Measurements from ENCODE around the gene URI1. TPM values are rescaled to one million over a fixed set of nuclear protein-coding genes. Genes with fewer than 3 reads are reported as not detected.

URI1 gene
- total and polyA plus RNA-seq, 7 donors = 20.8 to 69.2 (median 54.6) TPM

DNA sequence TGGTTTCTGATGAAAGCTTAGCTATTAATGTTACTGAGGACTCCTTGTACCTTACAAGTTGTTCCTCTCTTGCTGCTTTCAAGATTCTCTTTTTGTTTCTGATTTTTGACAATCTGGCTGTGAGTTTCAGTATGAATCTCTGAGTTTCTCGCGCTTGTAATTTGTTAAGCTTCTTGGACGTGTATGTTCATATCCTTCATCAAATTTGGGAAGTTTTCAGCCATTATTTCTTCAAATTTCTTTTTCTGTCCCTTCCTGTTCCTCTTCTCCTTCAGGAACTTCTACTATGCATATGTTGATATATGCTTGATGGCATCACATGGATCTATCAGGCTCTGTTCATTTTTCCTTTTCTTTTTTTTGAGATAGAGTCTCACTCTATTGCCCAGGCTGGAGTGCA, 5.6 kb upstream of the URI1 start:
- TF ChIP-seq EP300 (IDR thresholded peaks at IDR 0.05) (no peak), POLR2A (IDR thresholded peaks at IDR 0.05) (no peak), POLR2AphosphoS5 (IDR thresholded peaks at IDR 0.05) (no peak)
- TF ChIP-seq, protein P1, sequence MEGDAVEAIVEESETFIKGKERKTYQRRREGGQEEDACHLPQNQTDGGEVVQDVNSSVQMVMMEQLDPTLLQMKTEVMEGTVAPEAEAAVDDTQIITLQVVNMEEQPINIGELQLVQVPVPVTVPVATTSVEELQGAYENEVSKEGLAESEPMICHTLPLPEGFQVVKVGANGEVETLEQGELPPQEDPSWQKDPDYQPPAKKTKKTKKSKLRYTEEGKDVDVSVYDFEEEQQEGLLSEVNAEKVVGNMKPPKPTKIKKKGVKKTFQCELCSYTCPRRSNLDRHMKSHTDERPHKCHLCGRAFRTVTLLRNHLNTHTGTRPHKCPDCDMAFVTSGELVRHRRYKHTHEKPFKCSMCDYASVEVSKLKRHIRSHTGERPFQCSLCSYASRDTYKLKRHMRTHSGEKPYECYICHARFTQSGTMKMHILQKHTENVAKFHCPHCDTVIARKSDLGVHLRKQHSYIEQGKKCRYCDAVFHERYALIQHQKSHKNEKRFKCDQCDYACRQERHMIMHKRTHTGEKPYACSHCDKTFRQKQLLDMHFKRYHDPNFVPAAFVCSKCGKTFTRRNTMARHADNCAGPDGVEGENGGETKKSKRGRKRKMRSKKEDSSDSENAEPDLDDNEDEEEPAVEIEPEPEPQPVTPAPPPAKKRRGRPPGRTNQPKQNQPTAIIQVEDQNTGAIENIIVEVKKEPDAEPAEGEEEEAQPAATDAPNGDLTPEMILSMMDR (IDR thresholded peaks at IDR 0.05) = no peak
- 86 to 95% methylated on average over 3 of the region's 3 CpGs for WGBS, 2 donors
- H3K36me3 ChIP-seq = no peaks in the 10 kb centered on the region
- no peak overlapping the region for H3K27ac ChIP-seq
- H3K9me3 ChIP-seq = peaks cover 0 to 10% (median 3%) of the 10 kb centered on the region in 4 donors
- intact Hi-C loops (cut with DNase I) = no loop called here
- no peak for DNase-seq
- H3K4me1 ChIP-seq = peaks cover 0 to 4% (median 2%) of the 10 kb centered on the region in 4 donors
- H3K4me3 ChIP-seq = no peak overlapping the region
- H3K27me3 ChIP-seq = no peaks in the 10 kb centered on the region

DNA sequence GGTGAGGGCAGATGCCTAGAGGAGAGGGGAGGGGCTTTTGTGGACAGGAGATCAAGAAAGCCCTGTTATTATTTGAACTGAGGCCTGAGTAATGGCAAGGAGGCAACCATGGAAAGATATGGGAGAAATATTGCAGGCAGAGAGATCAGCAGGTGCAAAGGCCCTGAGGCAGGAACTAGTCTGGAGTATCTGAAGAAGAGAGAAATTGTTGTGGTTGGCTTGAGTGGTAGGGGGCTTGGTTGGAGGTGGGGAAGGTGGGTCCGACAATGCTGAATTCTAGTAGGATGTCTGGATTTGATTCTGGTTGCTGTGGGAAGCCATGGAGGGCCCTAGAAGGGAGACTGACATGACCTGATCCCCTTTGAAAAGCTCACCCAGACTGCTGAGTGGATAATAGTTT, 2.4 kb upstream of the URI1 start:
- TF ChIP-seq, protein P1 (IDR thresholded peaks at IDR 0.05) = no peak
- TF ChIP-seq POLR2AphosphoS5 (IDR thresholded peaks at IDR 0.05) (no peak), EP300 (IDR thresholded peaks at IDR 0.05) (no peak), POLR2A (IDR thresholded peaks at IDR 0.05) (no peak)
- Histone ChIP-seq H3K27me3 (no peaks in the 10 kb centered on the region), H3K4me3 (no peak overlapping the region), H3K9me3 (peaks cover 0 to 10% (median under 1%) of the 10 kb centered on the region in 4 donors), H3K4me1 (peaks cover 0 to 25% (median 21%) of the 10 kb centered on the region in 4 donors), H3K27ac (no peak overlapping the region), H3K36me3 (no peaks in the 10 kb centered on the region)
- WGBS, 2 donors = 94% methylated on average over 1 of the region's 1 CpG
- intact Hi-C loops (cut with DNase I) = loop anchor here (5.0 kb wide), 1 partner anchor 272 kb away; the partner anchor contains the start of gene PLEKHF1
- no peak for DNase-seq

GRCh38 chr19:29940971-29941585, 961 bp upstream of the URI1 start:
- no peak for DNase-seq
- no peaks in the 10 kb centered on the region for H3K27me3 ChIP-seq
- H3K27ac ChIP-seq = no peak overlapping the region
- WGBS, 2 donors = 76 to 86% methylated on average over 9 of the region's 9 CpGs
- H3K9me3 ChIP-seq = peaks cover 0 to 4% (median 0%) of the 10 kb centered on the region in 4 donors
- no peaks in the 10 kb centered on the region for H3K36me3 ChIP-seq
- H3K4me1 ChIP-seq = peaks cover 0 to 40% (median 32%) of the 10 kb centered on the region in 4 donors
- intact Hi-C loops (cut with DNase I) = loop anchor here (5.0 kb wide), 1 partner anchor 274 kb away; the partner anchor contains the start of gene PLEKHF1
- TF ChIP-seq POLR2AphosphoS5 (IDR thresholded peaks at IDR 0.05) (no peak), POLR2A (IDR thresholded peaks at IDR 0.05) (no peak), EP300 (IDR thresholded peaks at IDR 0.05) (no peak)
- TF ChIP-seq, protein P1 (IDR thresholded peaks at IDR 0.05) = no peak
- H3K4me3 ChIP-seq = no peak overlapping the region

DNA sequence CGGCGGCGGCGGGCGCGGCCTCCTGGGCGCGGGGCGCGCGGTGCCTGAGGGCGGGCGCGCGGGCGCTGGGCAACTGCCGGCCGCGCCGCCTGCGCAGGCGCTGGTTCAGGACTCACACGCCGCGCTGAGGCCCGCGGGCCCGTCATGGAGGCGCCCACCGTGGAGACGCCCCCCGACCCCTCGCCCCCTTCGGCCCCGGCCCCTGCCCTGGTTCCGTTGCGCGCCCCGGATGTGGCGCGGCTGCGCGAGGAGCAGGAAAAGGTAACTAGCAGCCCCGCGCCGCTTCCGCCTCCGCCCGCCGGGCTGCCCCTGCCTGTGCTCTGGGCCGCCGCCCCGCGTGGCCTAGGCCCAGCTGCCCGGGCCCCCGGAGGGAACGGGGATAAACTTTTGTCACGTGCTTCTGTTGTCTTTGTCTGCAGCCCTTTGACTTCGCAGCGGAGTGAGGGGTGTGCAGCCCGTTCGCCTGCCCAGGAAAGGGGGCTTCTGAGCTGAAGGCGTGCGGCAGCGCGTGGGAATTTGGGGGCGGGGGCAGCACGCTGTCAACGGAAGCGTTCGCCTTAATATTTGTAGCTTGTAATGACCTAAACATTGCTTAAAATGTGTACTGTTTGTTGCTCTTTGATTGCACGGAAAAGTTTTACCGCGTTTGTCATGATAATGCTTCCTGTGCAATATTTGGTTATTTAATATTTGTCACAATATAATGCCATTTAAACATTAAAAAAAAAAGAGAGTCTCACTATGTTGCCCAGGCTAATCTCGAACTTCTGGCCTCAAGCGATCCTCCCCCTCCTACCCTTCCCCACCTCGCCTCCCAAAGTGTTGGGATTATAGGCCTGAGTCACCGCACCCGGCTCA, 594 bp downstream of the URI1 start:
- peak; percentile 72 for DNase-seq

More for the DNA sequence above, 594 bp downstream of the URI1 start:
- Histone ChIP-seq H3K4me1 (peaks cover 0 to 50% (median 38%) of the 10 kb centered on the region in 4 donors), H3K27me3 (no peaks in the 10 kb centered on the region), H3K27ac (peak overlapping the region; percentile 80 to 84 (median 82)), H3K36me3 (no peaks in the 10 kb centered on the region), H3K4me3 (peak overlapping the region; percentile 74 to 93 (median 88)), H3K9me3 (no peaks in the 10 kb centered on the region)
- intact Hi-C loops (cut with DNase I) = loop anchor here (2.0 to 5.0 kb wide), 3 partner anchors 98 to 275 kb away; partner anchors contain the start of genes CCNE1 and PLEKHF1
- WGBS, 2 donors = 1 to 2% methylated on average over 79 of the region's 79 CpGs
- TF ChIP-seq, protein P1 (IDR thresholded peaks at IDR 0.05) = peak in 1 of 4 experiments; percentile 12
- TF ChIP-seq POLR2A (IDR thresholded peaks at IDR 0.05) = no peak

All from sigmoid colon (tissue), 7 donors.